ENCODE measurements around the gene CMTR1. TPM values are rescaled to one million over a fixed set of nuclear protein-coding genes. Genes with fewer than 3 reads are reported as not detected.
A peak's percentile ranks its signal among the peaks of the same experiment; 100 is the strongest.

Gene CMTR1
- total RNA-seq, 1 experiment from 2014 or later, result 28.7 TPM

DNA sequence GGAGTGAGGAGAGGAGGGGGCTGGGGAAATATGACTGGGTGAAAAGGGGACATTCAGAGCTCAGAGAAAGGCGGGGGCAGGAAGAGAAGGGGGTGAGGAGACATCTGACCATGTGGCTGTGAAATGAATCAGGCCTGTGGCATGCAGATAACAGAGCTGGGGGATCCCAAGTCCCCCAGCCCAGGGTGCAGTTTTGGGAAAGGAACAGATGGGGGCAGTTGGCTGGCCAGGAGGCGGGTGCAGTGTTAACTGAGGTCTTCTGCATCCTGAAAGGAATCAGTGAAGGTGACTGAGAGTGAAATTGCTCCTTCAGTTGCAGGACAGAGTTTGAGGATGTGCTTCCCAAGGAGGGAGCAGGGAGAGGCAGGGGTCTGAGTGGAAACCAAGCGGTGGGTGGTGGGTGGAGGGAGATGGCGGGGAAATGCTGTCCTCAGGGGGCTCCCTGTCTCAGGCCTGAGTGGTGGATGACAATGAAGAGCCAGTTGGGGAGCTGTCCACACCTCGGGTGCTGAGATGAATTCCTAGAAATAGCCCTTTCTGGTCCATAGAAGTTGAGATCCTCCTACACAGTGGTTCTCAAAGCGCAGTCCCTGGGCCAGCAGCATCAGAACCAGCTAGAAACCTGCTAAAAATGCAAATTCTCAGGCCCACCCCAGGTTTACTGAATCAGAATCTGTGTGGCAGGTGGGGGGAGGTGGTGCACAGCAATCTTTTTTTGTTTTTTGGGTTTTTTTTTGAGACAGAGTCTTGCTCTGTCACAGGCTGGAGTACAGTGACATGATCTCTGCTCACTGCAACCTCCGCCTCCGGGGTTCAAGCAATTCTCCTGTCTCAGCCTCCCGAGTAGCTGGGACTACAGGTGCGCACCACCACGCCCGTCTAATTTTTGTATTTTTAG, 92.7 kb downstream of the CMTR1 start:
- no peak overlapping the region for H3K4me2 ChIP-seq (ENCODE audit: low read depth, low read length, poor library complexity, severe bottlenecking)
- no peaks in the 10 kb centered on the region for H3K9me2 ChIP-seq (replicated peaks; ENCODE audit: insufficient read depth, low read length)
- H4K20me1 ChIP-seq (ENCODE audit: insufficient read depth, low read depth, low read length), result no peaks in the 10 kb centered on the region
- H3K27me3 ChIP-seq (ENCODE audit: low read length), result no peaks in the 10 kb centered on the region
- no peak overlapping the region for H3K4me3 ChIP-seq (ENCODE audit: low read length)
- H3K79me2 ChIP-seq (ENCODE audit: low read length), result no peaks in the 10 kb centered on the region
- no peaks in the 10 kb centered on the region for H3K9me3 ChIP-seq (ENCODE audit: low read length)
- no peak overlapping the region for H3K9ac ChIP-seq (ENCODE audit: low read length)
- peak; percentile 68 for DNase-seq
- 0 out of 2 replicates have a peak, but pooled peaks cover 2% of the 10 kb centered on the region for H3K4me1 ChIP-seq (ENCODE audit: low read length)
- no peak overlapping the region for H3K27ac ChIP-seq (ENCODE audit: low read length)
- H3K36me3 ChIP-seq (ENCODE audit: insufficient read depth, low read length), result no peaks in the 10 kb centered on the region
- H2AFZ ChIP-seq (ENCODE audit: low read length), result no peak overlapping the region

DNA sequence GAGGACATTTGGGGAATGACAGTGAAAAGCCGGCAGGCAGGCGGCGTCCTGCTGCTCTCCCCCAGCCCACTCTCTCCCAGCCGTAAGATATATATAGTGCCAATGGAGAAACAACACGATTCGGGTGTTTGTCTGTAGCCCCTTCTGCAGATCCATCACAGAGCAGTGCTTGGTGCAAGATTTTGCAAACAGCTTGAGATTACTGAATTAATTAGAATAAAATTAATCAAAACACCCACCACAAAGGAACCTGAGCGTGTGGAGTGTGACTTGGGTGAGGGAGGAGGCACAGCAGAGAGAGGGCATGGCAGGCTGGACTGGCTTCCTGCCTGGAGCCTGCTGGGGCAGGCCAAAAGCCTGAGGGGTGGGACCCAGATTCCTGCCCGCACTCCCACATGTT, 95.5 kb downstream of the CMTR1 start:
- Histone ChIP-seq H2AFZ (ENCODE audit: low read length) (no peak overlapping the region), H3K4me3 (ENCODE audit: low read length) (no peak overlapping the region), H3K4me2 (ENCODE audit: low read depth, low read length, poor library complexity, severe bottlenecking) (no peak overlapping the region), H3K9me2 (replicated peaks; ENCODE audit: insufficient read depth, low read length) (no peaks in the 10 kb centered on the region), H3K27me3 (ENCODE audit: low read length) (no peaks in the 10 kb centered on the region), H3K9me3 (ENCODE audit: low read length) (no peaks in the 10 kb centered on the region), H3K79me2 (ENCODE audit: low read length) (no peaks in the 10 kb centered on the region), H3K9ac (ENCODE audit: low read length) (no peak overlapping the region), H3K27ac (ENCODE audit: low read length) (no peak overlapping the region), H4K20me1 (ENCODE audit: insufficient read depth, low read depth, low read length) (no peaks in the 10 kb centered on the region), H3K4me1 (ENCODE audit: low read length) (0 out of 2 replicates have a peak, but pooled peaks cover 2% of the 10 kb centered on the region), H3K36me3 (ENCODE audit: insufficient read depth, low read length) (no peaks in the 10 kb centered on the region)
- no peak for DNase-seq

DNA sequence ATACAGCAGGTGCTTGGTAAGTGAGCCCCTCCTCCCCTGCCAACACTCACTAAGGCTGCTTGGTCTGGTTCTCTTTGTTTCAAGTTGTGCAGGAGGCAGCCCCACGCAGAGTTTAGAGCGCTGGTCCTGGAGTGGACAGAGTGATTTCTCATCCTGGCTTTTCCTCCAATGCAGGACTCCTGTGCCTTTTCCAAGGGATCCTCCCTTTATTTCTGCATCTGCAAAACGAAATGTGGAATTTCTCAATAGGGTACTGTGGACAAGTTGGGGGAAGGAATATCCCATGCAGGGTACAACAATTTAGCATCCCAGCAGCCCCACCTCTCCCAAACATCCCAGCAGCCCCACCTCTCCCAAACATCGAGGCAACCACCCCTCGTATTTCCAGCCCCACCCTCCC, 97.3 kb downstream of the CMTR1 start:
- Histone ChIP-seq H3K9me2 (replicated peaks; ENCODE audit: insufficient read depth, low read length) (no peaks in the 10 kb centered on the region), H3K4me3 (ENCODE audit: low read length) (no peak overlapping the region), H3K36me3 (ENCODE audit: insufficient read depth, low read length) (no peaks in the 10 kb centered on the region), H4K20me1 (ENCODE audit: insufficient read depth, low read depth, low read length) (no peaks in the 10 kb centered on the region), H3K79me2 (ENCODE audit: low read length) (no peaks in the 10 kb centered on the region), H3K27me3 (ENCODE audit: low read length) (no peaks in the 10 kb centered on the region), H2AFZ (ENCODE audit: low read length) (no peak overlapping the region), H3K4me1 (ENCODE audit: low read length) (no peaks in the 10 kb centered on the region), H3K4me2 (ENCODE audit: low read depth, low read length, poor library complexity, severe bottlenecking) (no peak overlapping the region), H3K27ac (ENCODE audit: low read length) (no peak overlapping the region), H3K9ac (ENCODE audit: low read length) (no peak overlapping the region), H3K9me3 (ENCODE audit: low read length) (no peaks in the 10 kb centered on the region)
- DNase-seq, result no peak

DNA sequence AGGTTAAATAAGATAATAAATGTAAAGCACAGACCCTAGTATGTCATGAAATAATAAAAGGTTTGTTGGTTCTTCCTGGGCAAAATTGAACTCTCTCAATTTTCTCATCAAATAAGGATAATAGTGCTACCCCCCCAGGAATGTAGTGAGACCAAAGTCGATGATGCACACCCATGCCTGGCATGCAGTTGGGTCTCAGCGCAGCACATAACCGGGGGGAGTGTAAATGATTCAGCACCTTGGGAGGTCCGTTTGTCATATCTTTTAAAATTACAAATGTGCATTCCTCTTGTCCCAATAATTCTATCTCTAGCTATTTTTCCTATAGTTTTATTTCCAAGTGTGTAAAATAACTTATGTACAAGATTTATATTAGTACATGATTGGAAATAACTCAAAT, 98.0 kb downstream of the CMTR1 start:
- Histone ChIP-seq H4K20me1 (ENCODE audit: insufficient read depth, low read depth, low read length) (no peaks in the 10 kb centered on the region), H3K79me2 (ENCODE audit: low read length) (no peaks in the 10 kb centered on the region), H3K4me3 (ENCODE audit: low read length) (no peak overlapping the region), H3K9ac (ENCODE audit: low read length) (no peak overlapping the region), H3K36me3 (ENCODE audit: insufficient read depth, low read length) (no peaks in the 10 kb centered on the region), H2AFZ (ENCODE audit: low read length) (no peak overlapping the region), H3K9me2 (replicated peaks; ENCODE audit: insufficient read depth, low read length) (no peaks in the 10 kb centered on the region), H3K4me2 (ENCODE audit: low read depth, low read length, poor library complexity, severe bottlenecking) (no peak overlapping the region), H3K27me3 (ENCODE audit: low read length) (no peaks in the 10 kb centered on the region), H3K27ac (ENCODE audit: low read length) (no peak overlapping the region), H3K9me3 (ENCODE audit: low read length) (no peaks in the 10 kb centered on the region), H3K4me1 (ENCODE audit: low read length) (peaks cover 6% of the 10 kb centered on the region)
- no peak for DNase-seq

Other genes starting within 250 kb of the CMTR1 start
- gene TBC1D22B, start 175.4 kb upstream of the CMTR1 start, total RNA-seq (2014; rRNA removed; shearing (Covaris generic); ENCODE audit: low replicate concordance), result 9.2 and 9.6 TPM in 2 replicates
- gene TMEM217, start 175.1 kb upstream of the CMTR1 start, total RNA-seq (2014; rRNA removed; shearing (Covaris generic); ENCODE audit: low replicate concordance), result 0.22 TPM in 1 of 2 replicates, not detected in the other
- gene RNF8, start 79.2 kb upstream of the CMTR1 start, total RNA-seq (2014; rRNA removed; shearing (Covaris generic); ENCODE audit: low replicate concordance), result 22.5 and 32.7 TPM in 2 replicates
- 19.6 and 23.2 TPM in 2 replicates for gene CCDC167, start 66.7 kb downstream of the CMTR1 start, total RNA-seq (2014; rRNA removed; shearing (Covaris generic); ENCODE audit: low replicate concordance)

All from Karpas-422 (cell line).